ACHN (cell line): ENCODE measurements around the gene GPC3.

ENCODE experiments used
- DNase-seq: peaks from one replicate; pipeline ENCODE4 v3.0.0-alpha.2; 2015
- in situ Hi-C: cut with HindIII; loops from 2 replicates; pipeline ENCODE4 v1.10.0; 2017; ENCODE audit warnings: low sequenced_read_pairs, low pct_ligation_motif_present, low pct_unique_long_range_greater_than_20kb

GPC3 gene

GRCh38 chrX:133493366-133493765 lies 492.0 kb downstream of the GPC3 start:
- DNase-seq, result no peak
- in situ Hi-C loops, result no loop called here

- in situ Hi-C loops, result no loop called here
These were observed 494.4 kb downstream of the GPC3 start for GRCh38 chrX:133490955-133491354.

More at GRCh38 chrX:133490955-133491354, 494.4 kb downstream of the GPC3 start:
- no peak for DNase-seq
